ENCODE measurements around the gene TDRD12. TPM values are rescaled to one million over a fixed set of nuclear protein-coding genes. Genes with fewer than 3 reads are reported as not detected.

TDRD12 gene
- total RNA-seq, 1 donor from 2014 or later = not detected

DNA sequence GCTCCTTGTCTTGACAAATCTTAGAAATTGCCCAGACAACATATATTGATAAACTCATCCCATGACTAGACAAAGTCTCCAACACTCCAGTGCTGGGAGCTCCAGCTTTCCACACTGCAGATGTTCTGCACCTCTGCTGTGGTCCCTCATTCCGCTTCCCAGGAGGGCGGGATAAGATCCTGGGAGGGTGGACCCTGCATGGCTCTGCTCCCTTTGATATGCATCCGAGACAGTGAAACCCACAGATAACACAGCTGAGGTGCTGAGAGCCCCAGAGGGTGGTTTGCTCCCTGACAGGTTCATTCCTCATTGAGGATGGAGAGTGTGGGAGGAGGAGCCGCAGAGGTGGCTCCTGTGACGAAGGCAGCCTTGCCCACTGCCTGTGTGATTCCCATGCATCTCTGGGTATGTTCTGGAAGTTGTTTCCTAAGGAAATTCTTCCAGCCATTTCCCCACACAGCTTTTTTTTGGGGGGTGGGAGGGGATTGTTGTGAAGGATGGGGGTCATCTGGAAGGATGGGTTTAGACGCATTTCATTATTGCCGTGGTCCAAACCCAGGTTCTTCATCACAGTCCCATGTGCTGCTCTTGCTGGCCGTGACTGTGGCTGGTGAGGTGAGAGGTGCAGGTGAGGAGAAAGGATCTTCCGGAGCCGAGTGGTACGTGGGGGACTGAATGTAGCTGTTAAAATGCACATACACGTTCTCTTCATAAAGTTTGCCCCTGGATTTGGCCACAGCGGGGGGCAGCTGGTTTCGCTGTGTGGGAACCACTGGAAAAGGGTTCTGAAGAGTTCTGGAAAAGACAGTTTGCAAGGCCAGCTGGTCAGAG, 103.6 kb downstream of the TDRD12 start:
- TF ChIP-seq, protein P1, sequence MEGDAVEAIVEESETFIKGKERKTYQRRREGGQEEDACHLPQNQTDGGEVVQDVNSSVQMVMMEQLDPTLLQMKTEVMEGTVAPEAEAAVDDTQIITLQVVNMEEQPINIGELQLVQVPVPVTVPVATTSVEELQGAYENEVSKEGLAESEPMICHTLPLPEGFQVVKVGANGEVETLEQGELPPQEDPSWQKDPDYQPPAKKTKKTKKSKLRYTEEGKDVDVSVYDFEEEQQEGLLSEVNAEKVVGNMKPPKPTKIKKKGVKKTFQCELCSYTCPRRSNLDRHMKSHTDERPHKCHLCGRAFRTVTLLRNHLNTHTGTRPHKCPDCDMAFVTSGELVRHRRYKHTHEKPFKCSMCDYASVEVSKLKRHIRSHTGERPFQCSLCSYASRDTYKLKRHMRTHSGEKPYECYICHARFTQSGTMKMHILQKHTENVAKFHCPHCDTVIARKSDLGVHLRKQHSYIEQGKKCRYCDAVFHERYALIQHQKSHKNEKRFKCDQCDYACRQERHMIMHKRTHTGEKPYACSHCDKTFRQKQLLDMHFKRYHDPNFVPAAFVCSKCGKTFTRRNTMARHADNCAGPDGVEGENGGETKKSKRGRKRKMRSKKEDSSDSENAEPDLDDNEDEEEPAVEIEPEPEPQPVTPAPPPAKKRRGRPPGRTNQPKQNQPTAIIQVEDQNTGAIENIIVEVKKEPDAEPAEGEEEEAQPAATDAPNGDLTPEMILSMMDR (conservative IDR thresholded peaks at IDR 0.05; ENCODE audit: low read depth, low read length) = no peak
- DNase-seq (ENCODE audit: low read depth) = no peak

DNA sequence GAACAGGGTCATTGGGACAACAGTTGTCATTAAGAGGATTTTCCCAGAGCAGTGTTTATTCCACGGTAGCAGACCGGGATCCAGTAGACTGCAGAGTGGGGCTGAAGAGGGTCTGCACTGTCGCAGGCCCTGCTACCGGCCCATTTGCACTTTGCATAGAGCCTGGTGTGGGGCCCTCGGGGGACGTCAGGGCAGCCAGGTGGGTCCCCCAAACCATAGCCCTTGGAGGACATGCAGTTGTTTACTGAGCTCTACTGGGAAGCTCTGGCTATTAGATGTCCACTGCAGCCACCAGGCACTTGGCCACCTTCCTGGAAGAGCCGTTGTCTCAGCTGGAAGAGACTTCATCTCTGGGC, 104.2 kb downstream of the TDRD12 start:
- TF ChIP-seq, protein P1 (conservative IDR thresholded peaks at IDR 0.05; ENCODE audit: low read depth, low read length) = no peak
- H3K4me3 ChIP-seq (ENCODE audit: low read depth, low read length) = no peak overlapping the region
- no peak for DNase-seq (ENCODE audit: low read depth)

More for the DNA sequence above, 103.6 kb downstream of the TDRD12 start:
- no peak overlapping the region for H3K4me3 ChIP-seq (ENCODE audit: low read depth, low read length)

DNA sequence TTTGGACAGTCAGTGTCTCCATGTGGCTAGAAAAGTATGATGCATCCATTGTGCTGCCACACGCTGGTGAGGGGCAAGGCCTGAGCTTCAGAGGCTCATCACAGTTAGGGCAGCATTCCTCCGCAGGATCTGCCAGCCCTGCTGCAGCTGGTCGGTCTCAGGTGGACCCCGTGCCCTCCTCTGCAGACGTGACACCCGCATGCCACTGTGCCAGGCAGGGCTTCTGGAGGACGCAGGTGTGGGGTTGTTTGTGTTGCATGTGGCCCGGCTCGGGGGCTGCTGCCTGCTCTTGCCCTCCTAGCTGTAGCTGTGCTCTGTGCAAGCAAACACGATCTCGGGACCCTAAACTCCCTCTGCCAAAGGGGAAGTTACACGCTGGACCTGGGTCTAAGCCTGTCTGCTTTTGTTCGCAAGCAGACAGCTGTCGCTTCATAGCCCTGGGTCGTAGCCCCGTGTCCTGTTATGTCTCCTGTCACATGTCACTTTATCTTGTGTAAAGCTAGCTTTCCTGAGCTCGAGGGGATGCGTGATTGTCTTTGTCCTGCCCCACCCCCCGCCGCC, 104.7 kb downstream of the TDRD12 start:
- no peak for DNase-seq (ENCODE audit: low read depth)
- TF ChIP-seq, protein P1 (conservative IDR thresholded peaks at IDR 0.05; ENCODE audit: low read depth, low read length) = no peak
- no peak overlapping the region for H3K4me3 ChIP-seq (ENCODE audit: low read depth, low read length)

DNA sequence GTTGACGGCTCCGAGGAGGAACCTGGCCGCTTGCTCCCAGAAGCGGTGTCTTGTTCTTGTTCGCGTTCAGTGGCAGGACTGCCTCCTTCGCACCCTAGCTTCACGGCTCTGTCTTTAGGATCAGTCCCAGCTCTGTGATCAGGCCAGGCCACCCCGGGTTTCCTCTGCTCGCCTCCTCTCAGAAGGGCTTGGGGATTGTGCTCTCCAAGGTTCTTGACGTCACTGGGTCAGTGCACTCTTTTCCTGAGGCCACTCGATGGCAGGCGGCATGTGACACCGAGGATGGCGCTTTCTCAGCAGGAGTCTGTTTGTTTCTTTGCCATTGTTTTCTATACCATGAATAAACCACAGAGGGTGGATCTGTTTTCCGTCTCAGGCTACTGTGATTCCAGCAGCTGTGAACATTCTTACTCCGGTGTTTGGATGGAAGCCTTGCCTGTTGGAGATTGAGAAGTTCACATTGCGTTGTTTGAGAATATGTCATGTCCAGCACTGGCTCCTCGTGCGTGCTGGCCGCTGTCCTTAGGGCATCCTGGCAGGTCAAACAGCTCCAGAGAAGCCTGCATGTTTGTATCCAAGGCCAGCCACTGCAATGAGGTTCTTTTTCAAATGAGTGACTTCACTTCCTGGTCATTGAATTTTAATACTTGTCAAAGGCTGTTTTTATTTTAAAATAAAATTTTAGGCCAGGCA, 105.5 kb downstream of the TDRD12 start:
- DNase-seq (ENCODE audit: low read depth) = no peak
- TF ChIP-seq, protein P1 (conservative IDR thresholded peaks at IDR 0.05; ENCODE audit: low read depth, low read length) = no peak
- no peak overlapping the region for H3K4me3 ChIP-seq (ENCODE audit: low read depth, low read length)

DNA sequence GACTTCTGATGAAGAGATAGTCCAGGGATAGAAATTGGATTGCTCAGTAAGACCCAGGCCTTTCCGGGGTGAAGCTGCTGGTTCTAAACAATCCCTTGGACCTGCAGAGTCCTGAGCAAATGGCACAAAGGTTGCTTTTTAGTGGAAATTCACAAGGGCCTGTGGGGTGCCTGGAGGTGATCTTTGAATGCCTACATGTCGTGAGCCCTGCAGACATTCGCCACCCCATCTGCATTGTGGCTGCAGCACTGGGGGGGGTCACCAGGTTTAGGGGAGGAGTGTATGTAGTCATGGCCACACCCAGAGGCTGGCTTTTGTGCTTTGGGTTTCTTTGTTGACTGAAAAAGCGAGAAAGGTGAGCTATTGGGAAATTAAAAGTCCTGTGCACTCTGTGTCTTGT, 108.6 kb downstream of the TDRD12 start:
- DNase-seq (ENCODE audit: low read depth) = no peak
- TF ChIP-seq, protein P1 (conservative IDR thresholded peaks at IDR 0.05; ENCODE audit: low read depth, low read length) = no peak
- no peak overlapping the region for H3K4me3 ChIP-seq (ENCODE audit: low read depth, low read length)

DNA sequence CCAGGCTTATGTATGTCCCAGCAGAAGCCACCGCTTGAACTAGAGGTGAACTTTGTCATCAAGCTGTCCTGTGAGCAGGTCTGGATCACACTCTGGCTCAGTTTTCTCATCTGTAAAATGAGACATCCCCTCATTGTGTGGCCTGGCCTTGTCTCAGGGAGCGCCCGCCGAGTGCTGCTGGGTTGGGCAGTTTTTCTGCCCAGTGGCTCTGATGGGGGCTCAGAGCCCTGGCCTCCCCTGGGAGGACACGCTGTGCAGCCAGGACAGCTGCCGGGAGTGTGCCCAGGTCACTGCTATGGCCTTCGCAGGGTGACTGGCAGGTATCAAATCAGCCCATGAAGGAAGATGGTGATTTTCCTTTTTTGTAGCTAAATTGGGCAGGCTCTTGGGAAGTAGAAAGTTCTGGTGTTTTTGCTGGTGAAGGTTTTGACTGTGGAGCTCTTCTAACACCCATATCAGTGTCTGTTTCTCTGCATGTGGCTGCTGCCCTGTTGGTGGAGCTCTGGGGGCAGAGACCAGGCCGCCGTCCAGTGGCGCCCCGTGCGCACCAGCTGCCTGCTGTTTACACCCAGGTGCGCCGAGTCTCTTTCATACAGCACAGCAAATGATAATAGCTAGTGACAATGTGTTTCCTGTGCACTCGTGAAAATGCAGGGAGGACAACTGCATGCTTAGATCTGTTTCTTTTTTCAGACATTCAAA, 109.2 kb downstream of the TDRD12 start:
- H3K4me3 ChIP-seq (ENCODE audit: low read depth, low read length) = no peak overlapping the region
- TF ChIP-seq, protein P1 (conservative IDR thresholded peaks at IDR 0.05; ENCODE audit: low read depth, low read length) = no peak
- DNase-seq (ENCODE audit: low read depth) = no peak

All from epithelial cell of proximal tubule (primary cell).